IMR-90 (cell line): ENCODE results near the gene VASN. TPM values are rescaled to one million over a fixed set of nuclear protein-coding genes. Genes with fewer than 3 reads are reported as not detected.

Source experiments
- ATAC-seq: fragments of 200-7000 bp; cut with Tn5 transposase; 2 replicates; pipeline ENCODE4 v1.9.1; 2020; ENCODE audit warnings: low read depth, mild to moderate bottlenecking, moderate library complexity
- BruUV-seq: library from RNA; stranded (reverse); fragments of 400-500 nt; replicated peaks from 2 replicates; lab custom pipeline; 2021; lab: Mats Ljungman, UMichigan
- CTCF ChIA-PET: fragments of 300-600 bp; formaldehyde crosslinking; extraction: SDS; loops from one replicate; lab custom pipeline; 2021; ENCODE audit warnings: antibody characterized with exemption; lab: Yijun Ruan, JAX
- POLR2A ChIA-PET: fragments of 300-600 bp; sonication (Branson Sonifier 250); formaldehyde crosslinking; loops from one replicate; lab custom pipeline; 2022; ENCODE audit warnings: antibody characterized with exemption; ENCODE audit not compliant: unreplicated experiment; lab: Charles Lee
- DNase-seq: peaks from one replicate; pipeline ENCODE4 v3.0.0; 2013
- H2AFZ ChIP-seq: replicated peaks from 2 replicates; pipeline ENCODE3; 2013; ENCODE audit warnings: low read length, mild to moderate bottlenecking; ENCODE audit not compliant: poor library complexity
- H2AK5ac ChIP-seq: 2 replicates; pipeline ENCODE4 v1.6.1; 2013; ENCODE audit warnings: low read depth, low read length, inconsistent platforms
- H2AK9ac ChIP-seq: replicated peaks from 2 replicates; pipeline ENCODE3; 2013; ENCODE audit warnings: mild to moderate bottlenecking, low read depth, low read length, moderate library complexity; ENCODE audit not compliant: poor library complexity
- H2BK120ac ChIP-seq: 2 replicates; pipeline ENCODE4 v1.6.1; 2013; ENCODE audit warnings: low read depth, low read length, inconsistent platforms
- H2BK15ac ChIP-seq: 3 replicates; pipeline ENCODE4 v1.6.1; 2013; ENCODE audit warnings: low read depth, low read length, inconsistent platforms
- H2BK20ac ChIP-seq: 2 replicates; pipeline ENCODE4 v1.6.1; 2013; ENCODE audit warnings: low read depth, mild to moderate bottlenecking, inconsistent platforms, low read length, moderate library complexity
- H2BK5ac ChIP-seq: 2 replicates; pipeline ENCODE4 v1.6.1; 2013; ENCODE audit warnings: mild to moderate bottlenecking, low read depth, low read length, inconsistent platforms; ENCODE audit not compliant: poor library complexity, severe bottlenecking
- H3K14ac ChIP-seq: replicated peaks from 2 replicates; pipeline ENCODE4 v1.6.1; 2013; ENCODE audit warnings: low read depth, low read length, inconsistent platforms
- H3K18ac ChIP-seq: 2 replicates; pipeline ENCODE4 v1.6.1; 2013; ENCODE audit warnings: low read depth, low read length, control low read depth
- H3K23ac ChIP-seq: 2 replicates; pipeline ENCODE4 v1.6.1; 2013; ENCODE audit warnings: low read depth, low read length, inconsistent platforms
- H3K27ac ChIP-seq: 2 replicates; pipeline ENCODE4 v1.5.1; 2013; ENCODE audit warnings: mild to moderate bottlenecking, control low read depth, low read length; ENCODE audit not compliant: insufficient read depth
- H3K27me3 ChIP-seq: 2 replicates; pipeline ENCODE4 v1.6.1; 2013; ENCODE audit warnings: low read length; ENCODE audit not compliant: control insufficient read depth, insufficient read depth
- H3K36me3 ChIP-seq: 2 replicates; pipeline ENCODE4 v1.6.1; 2013; ENCODE audit warnings: low read length, mixed read lengths; ENCODE audit not compliant: control insufficient read depth, insufficient read depth
- H3K4ac ChIP-seq: 2 replicates; pipeline ENCODE4 v1.6.1; 2013; ENCODE audit warnings: low read depth, low read length, inconsistent platforms
- H3K4me1 ChIP-seq: 2 replicates; pipeline ENCODE4 v1.6.1; 2013; ENCODE audit warnings: low read length, mixed read lengths; ENCODE audit not compliant: control insufficient read depth, insufficient read depth
- H3K4me2 ChIP-seq: 2 replicates; pipeline ENCODE4 v1.6.1; 2013; ENCODE audit warnings: low read depth, mild to moderate bottlenecking, control low read depth, low read length, moderate library complexity
- H3K4me3 ChIP-seq: 2 replicates; pipeline ENCODE4 v1.5.1; 2013; ENCODE audit warnings: low read depth, mild to moderate bottlenecking, control low read depth, low read length, moderate library complexity; ENCODE audit not compliant: insufficient read depth
- H3K56ac ChIP-seq: 2 replicates; pipeline ENCODE4 v1.6.1; 2013; ENCODE audit warnings: low read length, inconsistent platforms; ENCODE audit not compliant: insufficient read depth; ENCODE audit errors: extremely low read depth
- H3K79me1 ChIP-seq, 2 experiments: 2 replicates each; pipeline ENCODE4 v1.6.1; 2013; ENCODE audit warnings: low read length in 2 of 2, inconsistent platforms in 1 of 2, low read depth in 1 of 2
- H3K9ac ChIP-seq: 2 replicates; pipeline ENCODE4 v1.6.1; 2013; ENCODE audit warnings: low read depth, low read length, control low read depth
- H3K9me1 ChIP-seq: 2 replicates; pipeline ENCODE4 v1.6.1; 2013; ENCODE audit warnings: low read length, inconsistent platforms; ENCODE audit not compliant: insufficient read depth
- H3K9me3 ChIP-seq: 2 replicates; pipeline ENCODE4 v1.6.1; 2013; ENCODE audit warnings: low read length; ENCODE audit not compliant: control insufficient read depth, insufficient read depth
- H4K20me1 ChIP-seq: 2 replicates; pipeline ENCODE4 v1.6.1; 2013; ENCODE audit warnings: low read length, inconsistent platforms; ENCODE audit not compliant: insufficient read depth
- H4K5ac ChIP-seq: 2 replicates; pipeline ENCODE4 v1.6.1; 2013; ENCODE audit warnings: mild to moderate bottlenecking, low read depth, low read length, control low read depth
- H4K8ac ChIP-seq, 2 experiments: 2 replicates each; pipeline ENCODE4 v1.6.1; 2013; ENCODE audit warnings: low read depth in 2 of 2, low read length in 2 of 2, control low read depth in 1 of 2, inconsistent platforms in 1 of 2
- H4K91ac ChIP-seq: 2 replicates; pipeline ENCODE4 v1.6.1; 2013; ENCODE audit warnings: low read depth, low read length, inconsistent platforms; ENCODE audit not compliant: insufficient read depth
- CEBPB ChIP-seq: IDR thresholded peaks from 2 replicates; pipeline ENCODE4 v1.6.1; 2012; ENCODE audit warnings: low read depth, low read length, improper control_type of control experiment
- FOS ChIP-seq: fragments of 150-350 bp; IDR thresholded peaks from 2 replicates; pipeline ENCODE4 v1.6.1; 2016; ENCODE audit warnings: low read depth, low read length
- MAZ ChIP-seq: IDR thresholded peaks from 2 replicates; pipeline ENCODE4 v1.6.1; 2012; ENCODE audit warnings: low read depth, mild to moderate bottlenecking, low read length, improper control_type of control experiment, moderate library complexity, borderline replicate concordance
- MXI1 ChIP-seq: IDR thresholded peaks from 2 replicates; pipeline ENCODE4 v1.6.1; 2012; ENCODE audit warnings: low read depth, mild to moderate bottlenecking, low read length, moderate library complexity, borderline replicate concordance
- POLR2A ChIP-seq: IDR thresholded peaks from 2 replicates; pipeline ENCODE4 v1.6.1; 2012; ENCODE audit warnings: mild to moderate bottlenecking, low read depth, low read length
- RCOR1 ChIP-seq: IDR thresholded peaks from 2 replicates; pipeline ENCODE4 v1.6.1; 2012; ENCODE audit warnings: mild to moderate bottlenecking, low read length, improper control_type of control experiment; ENCODE audit not compliant: insufficient replicate concordance
- RFX5 ChIP-seq: IDR thresholded peaks from 2 replicates; pipeline ENCODE4 v1.8.0; 2012; ENCODE audit warnings: low read depth, mild to moderate bottlenecking, low read length, moderate library complexity
- WGBS, 2 experiments: methylation state at CpG; one replicate each; pipeline versions ENCODE4 v1.1.5 to v1.1.7; 2013; ENCODE audit warnings: missing lambda C conversion rate in 2 of 2; ENCODE audit not compliant: insufficient read length in 1 of 2; ENCODE audit errors: extremely low coverage in 2 of 2; 5-methylcytosine and 5-hydroxymethylcytosine counted together
- dilution Hi-C: fragments of 300-500 bp; cut with HindIII; formaldehyde crosslinking; loops from one replicate; pipeline ENCODE4 v1.14.3; 2018; ENCODE audit warnings: low sequenced_read_pairs; ENCODE audit not compliant: unreplicated experiment
- in situ Hi-C: fragments of 300-500 bp; cut with MboI; formaldehyde crosslinking; loops from 3 replicates; pipeline ENCODE4 v1.14.3; 2019; ENCODE audit warnings: low sequenced_read_pairs, inconsistent platforms, mixed read lengths
- intact Hi-C: fragments of 100-400 bp; cut with micrococcal nuclease; formaldehyde crosslinking; loops from 2 replicates; pipeline ENCODE4 v1.10.0; 2022
- polyA plus RNA-seq, 3 experiments: library from polyadenylated mRNA; depleted of rRNA; stranded (reverse); fragments of >200 nt; gene quantifications; 2 replicates each; pipeline ENCODE4 v1.2.3, GENCODE V29; 2012; ENCODE audit warnings: low replicate concordance in 1 of 3
- total RNA-seq: library from RNA; depleted of rRNA; stranded (reverse); fragments of >200 nt; gene quantifications from 2 replicates; pipeline ENCODE4 v1.2.3, GENCODE V29; 2012

Gene VASN
- total and polyA plus RNA-seq, 2 of the 4 experiments (the other 2 are of a cell fraction), result 9.3 to 87.2 TPM

DNA sequence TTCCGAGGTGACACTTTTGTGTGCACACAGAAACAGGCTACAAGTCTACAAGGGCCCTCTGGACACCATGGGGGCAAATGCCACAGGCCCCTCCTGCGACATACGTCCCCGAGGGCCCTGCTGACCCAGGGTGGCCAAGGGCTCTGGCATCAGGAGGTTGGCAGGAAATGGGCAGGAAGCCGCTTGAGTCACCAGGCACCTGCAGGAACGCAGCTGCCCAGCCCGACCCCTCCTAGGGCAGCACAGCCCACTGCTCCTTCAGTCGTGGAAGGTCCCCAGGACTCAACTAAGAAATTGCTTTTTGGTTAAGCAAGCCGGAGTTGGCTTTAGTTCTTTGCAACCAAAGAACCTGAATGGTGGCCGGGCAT lies 36.7 kb downstream of the VASN start:
- WGBS, 2 experiments, result 70% methylated on average over 8 of the region's 10 CpGs; no CpG with 5 or more reads in 1 of the 2 experiments
- Histone ChIP-seq H3K9me3 (no peaks in the 10 kb centered on the region), H3K4ac (peak overlapping the region; percentile 88; the same call in 1 of the 2 replicates), H4K20me1 (peaks cover 56% of the 10 kb centered on the region), H3K4me2 (0 out of 2 replicates have a peak overlapping the region, but pooled peaks have one; percentile 1), H2AK9ac (peak overlapping the region; percentile 67), H2BK5ac (peak overlapping the region; percentile 87), H3K27me3 (no peaks in the 10 kb centered on the region), H3K36me3 (peaks cover 24% of the 10 kb centered on the region), H2AK5ac (peak overlapping the region; percentile 88), H4K91ac (peak overlapping the region; percentile 73; the same call in 1 of the 2 replicates), H2BK120ac (peak overlapping the region; percentile 52; the same call in 1 of the 2 replicates), H4K8ac (peak overlapping the region in 1 of 2 experiments; percentile 29; a peak in 1 of 4 replicates), H3K4me3 (no peak overlapping the region), H3K9me1 (peaks cover 22% of the 10 kb centered on the region), H3K4me1 (peaks cover 34% of the 10 kb centered on the region), H3K56ac (no peak overlapping the region), H3K23ac (0 out of 2 replicates have a peak overlapping the region, but pooled peaks have one; percentile 33), H3K18ac (peak overlapping the region; percentile 4; the same call in 1 of the 2 replicates), H2BK20ac (peak overlapping the region; percentile 27; the same call in 1 of the 2 replicates), H3K79me1 (peaks cover 16 to 51% of the 10 kb centered on the region in 2 experiments; a peak in 2 of 4 replicates), H2BK15ac (no peak overlapping the region), H3K9ac (no peak overlapping the region), H3K27ac (peak overlapping the region; percentile 9; the same call in 1 of the 2 replicates), H2AFZ (peak overlapping the region; percentile 2), H4K5ac (no peak overlapping the region), H3K14ac (no peak overlapping the region)
- dilution Hi-C loops (no loop called here), in situ Hi-C loops (no loop called here), intact Hi-C loops (no loop called here)
- ATAC-seq (no peak), DNase-seq (no peak)
- POLR2A ChIA-PET, result no interaction called here
- no TSS peak for BruUV-seq
- TF ChIP-seq MXI1, result no peak
- TF ChIP-seq POLR2A, result no peak
- no peak for TF ChIP-seq MAZ
- TF ChIP-seq FOS, result no peak
- no peak for TF ChIP-seq RFX5
- no peak for TF ChIP-seq RCOR1
- no peak for TF ChIP-seq CEBPB
- CTCF ChIA-PET, result no interaction called here
